HG02571 (cell line): Measurements from ENCODE around the gene ZNF738.
A peak's percentile ranks its signal among the peaks of the same experiment; 100 is the strongest.
"Not testable (repeated sequence)": the region's sequence is repeated elsewhere in the genome, so short reads cannot be mapped to it uniquely, and the experiment has no call there.

ENCODE experiments used
- ATAC-seq: cut with Tn5 transposase; IDR thresholded peaks from one replicate; pipeline ENCODE4 v1.9.1; 2021; ENCODE audit warnings: mild to moderate bottlenecking, moderate library complexity; ENCODE audit not compliant: unreplicated experiment

Gene ZNF738

GRCh38 chr19:21358768-21359451 is at the start of gene ZNF738:
ZNF738 (plus strand) TSS chr19:21359000; CDS start chr19:21359141, 141 bp downstream.
- ATAC-seq = peak; percentile 98

DNA sequence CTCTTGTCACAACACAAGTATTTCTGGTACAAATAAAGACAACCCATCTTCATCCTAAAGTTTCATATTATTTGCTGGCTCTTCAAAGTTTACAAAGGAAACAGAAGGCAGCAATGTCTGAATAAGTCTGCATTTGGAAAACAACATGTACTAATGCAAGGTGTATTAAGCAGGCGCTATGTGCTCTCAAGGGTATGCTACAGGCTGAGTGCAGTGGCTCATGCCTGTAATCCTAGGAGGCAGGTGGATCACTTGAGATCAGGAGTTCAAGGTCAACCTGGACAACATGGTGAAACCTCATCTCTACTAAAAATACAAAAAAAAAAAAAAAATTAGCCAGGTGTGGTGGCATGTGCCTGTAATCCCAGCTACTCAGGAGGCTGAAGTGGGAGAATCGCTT is 46.0 kb upstream of the ZNF738 start:
- ATAC-seq = not testable (repeated sequence)

DNA sequence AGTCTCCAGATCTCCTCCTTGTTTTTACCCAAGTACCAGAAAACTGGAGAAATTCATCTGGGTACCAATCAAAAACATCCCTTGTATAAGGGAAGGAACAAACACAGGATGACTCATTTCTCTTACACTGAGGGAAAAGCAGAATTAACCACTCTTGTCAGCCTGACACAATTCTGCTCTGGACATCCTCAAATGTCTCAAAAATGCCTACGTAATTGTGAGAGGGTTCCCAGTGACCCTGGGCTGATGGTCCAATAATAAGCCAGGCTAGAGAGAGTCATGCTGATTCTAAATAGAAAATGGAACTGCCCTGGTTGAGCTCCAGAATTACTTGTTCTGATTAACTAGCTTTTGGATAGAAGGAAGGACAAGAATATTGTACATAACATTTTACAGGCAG is 44.1 kb upstream of the ZNF738 start:
- no peak for ATAC-seq

GRCh38 chr19:21317821-21318220 is 41.0 kb upstream of the ZNF738 start:
- no peak for ATAC-seq

- no peak for ATAC-seq
Observed at GRCh38 chr19:21321134-21321533, 37.7 kb upstream of the ZNF738 start.

DNA sequence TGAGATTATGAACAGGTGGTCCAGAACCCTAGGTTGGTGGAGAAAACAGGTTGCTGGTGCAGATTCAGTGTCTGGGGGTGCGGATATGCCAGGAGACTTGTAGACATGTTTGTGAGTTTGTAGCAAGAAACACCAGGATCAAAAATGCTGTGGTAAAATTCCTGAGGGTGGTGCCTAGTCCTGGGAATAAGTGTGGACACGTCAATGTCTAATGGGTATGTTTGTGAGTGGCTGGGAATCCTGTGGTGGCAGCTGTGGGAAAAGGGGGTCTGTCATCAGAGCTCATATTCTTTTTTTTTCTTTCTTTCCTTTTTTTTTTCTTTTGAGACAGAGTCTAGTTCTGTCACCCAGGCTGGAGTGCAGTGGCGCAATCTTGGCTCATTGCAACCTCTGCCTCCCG is 36.8 kb upstream of the ZNF738 start:
- ATAC-seq = no peak

DNA sequence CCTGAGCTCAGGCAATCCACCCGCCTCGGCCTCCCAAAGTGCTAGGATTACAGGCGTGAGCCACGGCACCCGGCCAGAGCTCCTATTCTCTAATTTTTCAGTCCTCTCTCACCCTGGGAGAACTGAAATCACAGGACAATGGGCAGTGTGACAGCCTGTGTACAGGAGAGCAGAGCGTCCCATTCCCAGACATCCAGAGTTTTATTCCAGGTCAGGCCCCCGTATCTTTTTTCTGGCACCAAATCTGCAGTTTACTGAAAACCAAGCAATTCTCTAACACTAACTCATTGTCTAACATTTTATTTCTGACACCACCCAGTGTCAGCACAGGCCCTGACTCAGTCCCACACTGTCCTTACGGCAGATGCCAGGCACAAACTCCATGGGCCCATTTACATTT is 36.3 kb upstream of the ZNF738 start:
- ATAC-seq = no peak

GRCh38 chr19:21323000-21323399 is 35.8 kb upstream of the ZNF738 start:
- ATAC-seq = no peak

DNA sequence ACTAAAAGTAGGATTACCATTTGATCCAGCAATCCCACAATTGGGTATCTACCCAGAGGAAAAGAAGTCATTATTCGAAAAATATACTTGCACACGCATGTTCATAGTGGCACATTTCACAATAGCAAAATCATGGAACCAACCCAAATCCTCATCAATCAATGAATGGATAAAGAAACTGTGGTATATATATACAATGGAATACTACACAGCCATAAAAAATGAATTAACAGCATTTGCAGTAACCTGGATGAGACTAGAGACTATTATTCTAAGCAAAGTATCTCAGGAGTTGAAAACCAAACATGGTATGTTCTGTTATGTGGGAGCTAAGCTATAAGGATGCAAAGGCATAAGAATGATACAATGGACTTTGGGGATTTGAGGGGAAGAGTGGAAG is 32.6 kb upstream of the ZNF738 start:
- no peak for ATAC-seq

DNA sequence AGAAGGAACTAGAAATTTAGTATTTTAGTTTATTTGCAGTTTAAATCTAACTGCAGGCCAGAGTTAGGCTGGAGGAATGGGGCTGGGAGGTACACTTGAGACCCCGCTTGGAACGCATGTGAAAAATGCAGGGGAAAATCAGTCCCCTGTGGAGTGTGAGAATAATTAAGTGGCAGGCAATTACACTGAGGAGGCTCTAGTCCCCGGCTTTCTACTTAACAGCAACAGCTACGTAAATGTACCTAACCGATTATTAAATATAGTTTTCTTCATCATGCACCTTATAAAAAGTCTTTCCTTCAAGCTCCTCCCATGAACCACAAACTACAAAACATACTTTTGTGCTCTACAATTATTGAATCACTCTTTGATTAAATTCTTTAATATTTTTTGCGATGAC is 30.4 kb upstream of the ZNF738 start:
- ATAC-seq = no peak

- peak; percentile 100 for ATAC-seq
Observed at GRCh38 chr19:21328885-21329605, 29.8 kb upstream of the ZNF738 start, which contains the start of gene ZNF708. ZNF708 (minus strand) TSS chr19:21329410; CDS start chr19:21329212, 198 bp downstream.

DNA sequence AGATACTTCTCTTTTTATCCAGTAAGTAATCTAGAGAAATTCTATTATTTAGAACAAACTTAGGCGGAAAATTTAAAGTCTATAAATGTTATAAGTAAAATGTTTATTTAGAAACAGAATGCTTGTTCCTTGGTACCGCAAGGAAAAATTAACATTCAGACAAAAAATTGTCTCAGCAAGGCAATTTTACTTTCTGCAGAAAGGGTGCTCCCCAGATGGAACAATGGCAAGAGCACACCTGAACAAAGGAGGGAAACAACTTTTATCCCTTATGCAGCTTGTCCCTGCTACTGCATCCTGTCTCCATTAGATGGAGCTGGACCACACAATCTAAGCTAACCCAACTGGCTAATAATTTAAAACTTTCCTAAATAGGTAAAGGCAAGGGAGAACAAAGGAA is 23.1 kb upstream of the ZNF738 start:
- ATAC-seq = no peak

DNA sequence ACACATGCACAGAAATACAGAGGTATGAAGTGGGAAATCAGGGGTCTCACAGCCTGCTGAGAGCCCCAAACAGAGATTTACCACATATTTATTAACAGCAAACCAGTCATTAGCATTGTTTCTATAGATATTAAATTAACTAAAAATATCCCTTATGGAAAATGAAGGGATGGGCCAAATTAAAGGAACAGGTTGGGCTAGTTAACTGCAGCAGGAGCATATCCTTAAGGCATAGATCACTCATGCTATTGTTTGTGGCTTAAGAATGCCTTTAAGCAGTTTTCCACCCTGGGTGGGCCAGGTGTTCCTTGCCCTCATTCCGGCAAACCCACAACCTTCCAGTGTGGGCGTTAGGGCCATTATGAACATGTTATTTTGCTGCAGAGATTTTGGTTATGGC is 14.0 kb upstream of the ZNF738 start:
- ATAC-seq = not testable (repeated sequence)

DNA sequence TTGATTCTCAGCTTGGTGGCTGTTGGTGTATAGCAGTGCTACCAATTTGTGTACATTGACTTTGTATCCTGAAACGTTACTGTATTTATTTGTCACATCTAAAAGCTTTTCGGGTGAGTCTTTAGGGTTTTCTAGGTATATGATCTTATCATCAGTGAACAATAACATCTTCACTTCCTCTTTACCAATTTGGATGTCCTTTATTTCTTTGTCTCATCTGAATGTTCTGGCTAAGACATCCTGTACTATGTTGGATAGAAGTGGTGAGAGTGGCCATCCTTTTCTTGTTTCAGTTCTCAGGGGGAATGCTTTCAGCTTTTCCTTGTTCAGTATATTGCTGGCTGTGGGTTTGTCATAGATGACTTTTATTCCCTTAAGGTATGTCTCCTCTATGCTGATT is 6.0 kb upstream of the ZNF738 start:
- ATAC-seq = no peak

GRCh38 chr19:21362291-21362690 is 3.5 kb downstream of the ZNF738 start:
- ATAC-seq = no peak

GRCh38 chr19:21383980-21384582 is 25.3 kb downstream of the ZNF738 start:
- ATAC-seq = no peak

- ATAC-seq = no peak
Observed at GRCh38 chr19:21396121-21396520, 37.3 kb downstream of the ZNF738 start.

GRCh38 chr19:21396893-21397572 is 38.2 kb downstream of the ZNF738 start, which contains the start of gene ZNF493:
ZNF493 (plus strand) TSS chr19:21397133; CDS start chr19:21397238, 105 bp downstream.
- peak; percentile 100 for ATAC-seq

GRCh38 chr19:21398851-21399250 is 40.1 kb downstream of the ZNF738 start:
- no peak for ATAC-seq

DNA sequence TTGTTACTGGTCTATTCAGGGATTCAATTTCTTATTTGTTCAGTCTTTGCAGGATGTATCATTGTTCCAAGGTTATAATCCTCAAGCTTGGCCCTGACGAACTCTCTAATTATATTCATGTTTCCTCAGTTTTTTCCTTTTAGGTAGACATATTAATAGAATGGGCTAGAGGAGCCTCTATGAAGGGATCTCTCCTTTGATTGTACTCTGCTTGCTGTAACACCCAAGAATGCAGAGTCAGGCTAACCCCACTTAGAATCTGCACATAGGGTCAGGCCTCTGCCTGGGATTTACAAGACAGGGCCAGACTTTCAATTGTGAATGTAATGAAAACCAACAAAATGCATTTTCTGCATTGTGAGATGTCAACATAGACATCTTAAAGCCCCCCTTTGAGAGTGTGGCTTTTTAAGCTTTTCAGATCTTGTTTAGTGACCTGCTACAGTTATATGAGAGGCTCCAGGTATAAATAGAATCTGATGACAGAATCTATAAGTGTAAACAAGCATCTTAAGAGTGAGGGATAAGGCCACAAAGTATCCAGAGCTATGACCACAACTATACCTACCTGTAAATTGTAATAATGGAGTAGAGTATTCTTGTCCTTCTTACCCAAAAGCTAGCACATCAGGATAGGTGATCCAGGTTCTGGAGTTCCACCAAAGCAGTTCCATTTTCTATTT is 43.6 kb downstream of the ZNF738 start:
- ATAC-seq = no peak

GRCh38 chr19:21410166-21410565 is 51.4 kb downstream of the ZNF738 start:
- ATAC-seq = no peak
